ENCODE data around the gene CCNK.

Gene CCNK

GRCh38 chr14:99467336-99468078 lies 13.7 kb upstream of the CCNK start:
- no peak for DNase-seq (ENCODE audit: low read depth)

GRCh38 chr14:99468081-99468480 lies 13.1 kb upstream of the CCNK start:
- DNase-seq (ENCODE audit: low read depth), result no peak

- DNase-seq (ENCODE audit: low read depth), result no peak
Observed at GRCh38 chr14:99468836-99469592, 12.2 kb upstream of the CCNK start.

GRCh38 chr14:99471731-99472130 lies 9.5 kb upstream of the CCNK start:
- no peak for DNase-seq (ENCODE audit: low read depth)

GRCh38 chr14:99472937-99473336 lies 8.3 kb upstream of the CCNK start:
- no peak for DNase-seq (ENCODE audit: low read depth)

GRCh38 chr14:99473458-99473857 lies 7.8 kb upstream of the CCNK start:
- no peak for DNase-seq (ENCODE audit: low read depth)

- no peak for DNase-seq (ENCODE audit: low read depth)
Observed at GRCh38 chr14:99475179-99475578, 6.0 kb upstream of the CCNK start.

GRCh38 chr14:99475660-99476059 lies 5.5 kb upstream of the CCNK start:
- DNase-seq (ENCODE audit: low read depth), result no peak

GRCh38 chr14:99476864-99477263 lies 4.3 kb upstream of the CCNK start:
- DNase-seq (ENCODE audit: low read depth), result no peak

- no peak for DNase-seq (ENCODE audit: low read depth)
Observed at GRCh38 chr14:99478128-99478527, 3.1 kb upstream of the CCNK start.

GRCh38 chr14:99479160-99479905 lies 1.9 kb upstream of the CCNK start:
- DNase-seq (ENCODE audit: low read depth), result no peak

- DNase-seq (ENCODE audit: low read depth), result peak; percentile 14
Observed at GRCh38 chr14:99479906-99480869, 1.0 kb upstream of the CCNK start, which contains the start of gene SETD3. Gene SETD3, minus strand, starts transcription at chr14:99480859. Its CDS starts 15,054 bp downstream, at chr14:99465805.

- no peak for DNase-seq (ENCODE audit: low read depth)
Observed at GRCh38 chr14:99481745-99482099, 513 bp downstream of the CCNK start.

GRCh38 chr14:99484106-99484505 lies 2.9 kb downstream of the CCNK start:
- DNase-seq (ENCODE audit: low read depth), result no peak

GRCh38 chr14:99497341-99497740 lies 16.1 kb downstream of the CCNK start:
- DNase-seq (ENCODE audit: low read depth), result no peak

GRCh38 chr14:99497894-99498293 lies 16.7 kb downstream of the CCNK start:
- no peak for DNase-seq (ENCODE audit: low read depth)

GRCh38 chr14:99502989-99503421 lies 21.8 kb downstream of the CCNK start:
- no peak for DNase-seq (ENCODE audit: low read depth)

- DNase-seq (ENCODE audit: low read depth), result no peak
Observed at GRCh38 chr14:99503848-99504453, 22.7 kb downstream of the CCNK start.

- DNase-seq (ENCODE audit: low read depth), result no peak
Observed at GRCh38 chr14:99505089-99505488, 23.9 kb downstream of the CCNK start.

GRCh38 chr14:99506276-99506675 lies 25.1 kb downstream of the CCNK start:
- no peak for DNase-seq (ENCODE audit: low read depth)

All from activated gamma-delta T cell treated with anti-CD3 and anti-CD28 coated beads, Interleukin-2, amount 50 U/mL, for 16 hours (primary cell).